GM12878 (cell line): ENCODE results near the gene CHCHD6. TPM values are rescaled to one million over a fixed set of nuclear protein-coding genes. Genes with fewer than 3 reads are reported as not detected.

Source experiments
- ATAC-seq: fragments of 200-7000 bp; cut with Tn5 transposase; 3 replicates; pipeline ENCODE4 v1.9.1; 2020; ENCODE audit warnings: mild to moderate bottlenecking, moderate library complexity
- BruUV-seq: library from RNA; stranded (reverse); fragments of 400-500 nt; replicated peaks from 2 replicates; lab custom pipeline; 2021; lab: Mats Ljungman, UMichigan
- CTCF ChIA-PET: fragments of 300-600 bp; sonication (Branson Sonifier 250); formaldehyde crosslinking; extraction: SDS; loops from one replicate; lab custom pipeline; 2021; ENCODE audit warnings: inconsistent platforms; lab: Yijun Ruan, JAX
- POLR2A ChIA-PET: fragments of 350-600 bp; formaldehyde crosslinking; extraction: SDS; loops from one replicate; lab custom pipeline; 2021; ENCODE audit warnings: inconsistent platforms; lab: Charles Lee
- RAD21 ChIA-PET: fragments of 300-600 bp; sonication (Branson Sonifier 250); formaldehyde crosslinking; loops from one replicate; lab custom pipeline; 2023; ENCODE audit warnings: antibody characterized with exemption; ENCODE audit not compliant: unreplicated experiment; lab: Charles Lee
- SMC1A ChIA-PET: fragments of 300-600 bp; sonication (Branson Sonifier 250); formaldehyde crosslinking; loops from one replicate; lab custom pipeline; 2023; ENCODE audit not compliant: unreplicated experiment, uncharacterized antibody; lab: Charles Lee
- DNase-seq: peaks from one replicate; pipeline ENCODE4 v3.0.0-alpha.2; 2011; ENCODE audit warnings: low read depth, low spot score
- FAIRE-seq: peaks from 3 replicates; lab custom pipeline; 2011; peaks lifted over from hg19 to GRCh38; lab: Jason Lieb, UNC
- H2AFZ ChIP-seq: 2 replicates; pipeline ENCODE4 v1.6.0; 2011; ENCODE audit warnings: low read depth, low read length, control low read depth; ENCODE audit not compliant: control insufficient read depth
- H3K27ac ChIP-seq: 2 replicates; pipeline ENCODE4 v1.5.1; 2011; ENCODE audit warnings: control low read depth; ENCODE audit not compliant: control insufficient read depth, insufficient read depth
- H3K27me3 ChIP-seq, 2 experiments: replicated peaks in 1 of 2; 2 replicates each; pipeline versions ENCODE4 v1.6.0 to v1.6.1; 2011; ENCODE audit warnings: low read length in 1 of 2; ENCODE audit not compliant: control insufficient read depth in 2 of 2, insufficient read depth in 2 of 2
- H3K36me3 ChIP-seq, 2 experiments: 2 replicates each; pipeline ENCODE4 v1.5.1; 2011; ENCODE audit warnings: low read length in 1 of 2; ENCODE audit not compliant: control insufficient read depth in 2 of 2, insufficient read depth in 2 of 2
- H3K4me1 ChIP-seq: 2 replicates; pipeline ENCODE4 v1.6.1; 2011; ENCODE audit warnings: mild to moderate bottlenecking, low read length, moderate library complexity, mixed read lengths; ENCODE audit not compliant: control insufficient read depth, insufficient read depth
- H3K4me2 ChIP-seq: 2 replicates; pipeline ENCODE4 v1.6.0; 2011; ENCODE audit warnings: control low read depth; ENCODE audit not compliant: control insufficient read depth, insufficient read depth
- H3K4me3 ChIP-seq: fragments of 200-600 bp; sonication (generic); 2 replicates; pipeline ENCODE4 v1.5.1; 2016
- H3K79me2 ChIP-seq: 2 replicates; pipeline ENCODE4 v1.6.0; 2011; ENCODE audit warnings: low read length; ENCODE audit not compliant: control insufficient read depth, insufficient read depth
- H3K9ac ChIP-seq: 2 replicates; pipeline ENCODE4 v1.8.0; 2011; ENCODE audit warnings: low read length, control low read depth, mixed read lengths; ENCODE audit not compliant: control insufficient read depth, insufficient read depth
- H3K9me3 ChIP-seq: replicated peaks from 3 replicates; pipeline ENCODE4 v1.5.1; 2011; ENCODE audit warnings: mild to moderate bottlenecking, low read length; ENCODE audit not compliant: control insufficient read depth, insufficient read depth
- H4K20me1 ChIP-seq: 2 replicates; pipeline ENCODE4 v1.6.0; 2011; ENCODE audit not compliant: control insufficient read depth, insufficient read depth
- WRNIP1 ChIP-seq: IDR thresholded peaks from 2 replicates; pipeline ENCODE4 v1.6.1; 2011; ENCODE audit warnings: low read depth, low read length, improper control_type of control experiment, borderline replicate concordance
- WGBS: methylation state at CpG from one replicate; pipeline ENCODE4 v1.1.6; 2016; ENCODE audit warnings: low lambda C conversion rate; ENCODE audit not compliant: insufficient replicate concordance, insufficient coverage; ENCODE audit errors: missing lambda C conversion rate; 5-methylcytosine and 5-hydroxymethylcytosine counted together
- in situ Hi-C: fragments of 300-500 bp; cut with MboI; formaldehyde crosslinking; loops from 9 replicates; pipeline ENCODE4 v1.14.3; 2018; ENCODE audit warnings: mixed read lengths
- intact Hi-C: fragments of 100-400 bp; cut with micrococcal nuclease; formaldehyde crosslinking; loops from one replicate; pipeline ENCODE4 v1.14.2; 2022; ENCODE audit not compliant: unreplicated experiment
- polyA plus RNA-seq, 11 experiments: library from polyadenylated mRNA; depleted of rRNA in 4 of 11; unstranded in 6 of 11; stranded (reverse) in 5 of 11; fragments of >200 nt; fragmentation: Nextera tagmentation in 4 of 11; fragmentation: Illumina TruSeq in 1 of 11; extraction: Ambion mirVana in 4 of 11; extraction: Trizol in 1 of 11; gene quantifications; 1 replicate in 1 of 11; 2 replicates in 10 of 11; pipeline versions ENCODE4 v1.2.1 to v1.2.3, GENCODE V29; 2011 to 2016; ENCODE audit warnings: inconsistent platforms in 2 of 11, missing spikeins in 2 of 11, low read depth in 1 of 11
- total RNA-seq, 4 experiments: library from RNA; depleted of rRNA in 3 of 4; stranded (reverse); fragments of >200 nt in 3 of 4; fragmentation: Illumina TruSeq in 1 of 4; extraction: Trizol in 1 of 4; gene quantifications; 2 replicates each; pipeline versions ENCODE4 v1.2.1 to v1.2.3, GENCODE V29; 2013 to 2021
- TF ChIP-seq, protein P1 (sequence below): fragments of 450-650 bp; IDR thresholded peaks from 2 replicates; pipeline ENCODE4 v1.6.1; 2018; ENCODE audit warnings: mild to moderate bottlenecking, low read depth, moderate library complexity; ENCODE audit not compliant: partially characterized antibody

The CHCHD6 gene
- total and polyA plus RNA-seq, 10 of the 15 experiments (the other 5 are each of a cell fraction or from before 2014, with no cell fraction given), result 2.7 to 16.7 (median 12.3) TPM

DNA sequence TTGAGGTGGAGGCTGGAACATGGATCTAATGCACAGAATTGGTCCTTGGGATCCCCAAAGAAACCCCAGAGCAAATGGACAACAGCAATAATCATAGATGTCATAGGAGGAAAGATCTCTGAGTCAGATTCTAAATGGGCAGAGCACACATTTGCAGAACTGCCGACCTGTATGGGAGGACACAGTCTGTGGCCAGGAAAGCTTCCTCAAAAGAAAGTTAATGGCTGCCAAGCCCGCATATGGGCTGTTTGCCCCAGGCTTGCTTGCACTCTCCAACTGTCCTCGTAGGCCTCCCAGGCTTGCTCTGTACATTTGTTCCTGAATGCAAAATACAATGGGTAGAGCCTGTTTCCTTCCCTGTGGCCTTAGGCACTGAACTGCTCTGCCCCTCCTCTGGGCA is 176.9 kb downstream of the CHCHD6 start:
- TF ChIP-seq, protein P1, sequence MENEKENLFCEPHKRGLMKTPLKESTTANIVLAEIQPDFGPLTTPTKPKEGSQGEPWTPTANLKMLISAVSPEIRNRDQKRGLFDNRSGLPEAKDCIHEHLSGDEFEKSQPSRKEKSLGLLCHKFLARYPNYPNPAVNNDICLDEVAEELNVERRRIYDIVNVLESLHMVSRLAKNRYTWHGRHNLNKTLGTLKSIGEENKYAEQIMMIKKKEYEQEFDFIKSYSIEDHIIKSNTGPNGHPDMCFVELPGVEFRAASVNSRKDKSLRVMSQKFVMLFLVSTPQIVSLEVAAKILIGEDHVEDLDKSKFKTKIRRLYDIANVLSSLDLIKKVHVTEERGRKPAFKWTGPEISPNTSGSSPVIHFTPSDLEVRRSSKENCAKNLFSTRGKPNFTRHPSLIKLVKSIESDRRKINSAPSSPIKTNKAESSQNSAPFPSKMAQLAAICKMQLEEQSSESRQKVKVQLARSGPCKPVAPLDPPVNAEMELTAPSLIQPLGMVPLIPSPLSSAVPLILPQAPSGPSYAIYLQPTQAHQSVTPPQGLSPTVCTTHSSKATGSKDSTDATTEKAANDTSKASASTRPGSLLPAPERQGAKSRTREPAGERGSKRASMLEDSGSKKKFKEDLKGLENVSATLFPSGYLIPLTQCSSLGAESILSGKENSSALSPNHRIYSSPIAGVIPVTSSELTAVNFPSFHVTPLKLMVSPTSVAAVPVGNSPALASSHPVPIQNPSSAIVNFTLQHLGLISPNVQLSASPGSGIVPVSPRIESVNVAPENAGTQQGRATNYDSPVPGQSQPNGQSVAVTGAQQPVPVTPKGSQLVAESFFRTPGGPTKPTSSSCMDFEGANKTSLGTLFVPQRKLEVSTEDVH, result no peak
- in situ Hi-C loops (no loop called here), intact Hi-C loops (no loop called here)
- ChIA-PET SMC1A (no interaction called here), CTCF (no interaction called here), RAD21 (no interaction called here), POLR2A (no interaction called here)
- Histone ChIP-seq H3K36me3 (no peaks in the 10 kb centered on the region), H3K9me3 (no peaks in the 10 kb centered on the region), H2AFZ (no peak overlapping the region), H3K27me3 (no peaks in the 10 kb centered on the region), H3K79me2 (no peaks in the 10 kb centered on the region), H3K27ac (no peak overlapping the region), H3K9ac (no peak overlapping the region), H3K4me1 (peaks cover 6% of the 10 kb centered on the region; the same call in 1 of the 2 replicates), H3K4me3 (no peak overlapping the region), H3K4me2 (no peak overlapping the region), H4K20me1 (no peaks in the 10 kb centered on the region)
- no TSS peak for BruUV-seq
- DNase-seq, result no peak
- 33% methylated on average over 3 of the region's 3 CpGs for WGBS
- no peak for FAIRE-seq
- no peak for ATAC-seq

DNA sequence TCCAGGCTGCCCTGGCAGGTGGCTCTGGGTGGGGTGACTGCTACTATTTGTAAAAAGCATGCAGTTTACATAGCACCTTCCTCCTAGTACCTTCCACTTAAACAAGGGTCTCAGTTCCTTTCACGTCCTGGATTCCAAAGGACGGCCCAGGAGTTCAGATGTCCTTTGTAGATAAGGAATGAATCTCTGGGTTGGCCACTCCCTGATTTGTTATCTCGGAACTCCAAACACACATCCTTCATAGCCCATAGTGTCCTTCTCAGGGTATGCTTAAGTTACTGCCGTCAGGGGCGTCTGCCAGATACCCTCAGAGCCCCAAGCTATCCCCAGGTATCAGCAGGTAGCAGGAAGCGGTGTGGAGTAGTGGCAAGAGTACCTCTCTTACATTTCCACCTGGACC is 177.8 kb downstream of the CHCHD6 start:
- SMC1A ChIA-PET, result interaction anchor here (1.2 kb wide), 1 partner anchor 11 kb away, joined by 3 read pairs; no protein-coding TSS in a partner anchor
- FAIRE-seq (no peak), ATAC-seq (no peak)

More for the DNA sequence above, 177.8 kb downstream of the CHCHD6 start:
- intact Hi-C loops (no loop called here), in situ Hi-C loops (no loop called here)
- no peak for DNase-seq
- Histone ChIP-seq H2AFZ (no peak overlapping the region), H3K27me3 (no peaks in the 10 kb centered on the region), H3K79me2 (no peaks in the 10 kb centered on the region), H3K9ac (no peak overlapping the region), H3K4me1 (peaks cover 6% of the 10 kb centered on the region; the same call in 1 of the 2 replicates), H3K36me3 (no peaks in the 10 kb centered on the region), H4K20me1 (no peaks in the 10 kb centered on the region), H3K4me3 (no peak overlapping the region), H3K9me3 (no peaks in the 10 kb centered on the region), H3K4me2 (no peak overlapping the region), H3K27ac (no peak overlapping the region)
- WGBS, result 98% methylated on average over 6 of the region's 6 CpGs
- ChIA-PET RAD21 (no interaction called here), POLR2A (no interaction called here), CTCF (no interaction called here)
- BruUV-seq, result no TSS peak
- TF ChIP-seq WRNIP1, result no peak
